GM21423 (cell line): ENCODE data around the gene TBC1D8.
"Not testable (repeated sequence)": the region's sequence is repeated elsewhere in the genome, so short reads cannot be mapped to it uniquely, and the experiment has no call there.

Source experiments
- ATAC-seq: cut with Tn5 transposase; IDR thresholded peaks from one replicate; pipeline ENCODE4 v1.9.1; 2021; ENCODE audit warnings: mild to moderate bottlenecking, moderate library complexity; ENCODE audit not compliant: unreplicated experiment

The TBC1D8 gene

GRCh38 chr2:101151146-101151858 lies at the start of gene TBC1D8:
TSS of gene TBC1D8 (minus strand) at chr2:101151382. CDS start at chr2:101151253, 129 bp downstream.
- peak; percentile 62 for ATAC-seq

GRCh38 chr2:101200676-101201075 lies 49.5 kb upstream of the TBC1D8 start:
- ATAC-seq, result no peak

- ATAC-seq, result no peak
Measured at GRCh38 chr2:101199251-101199791, 48.1 kb upstream of the TBC1D8 start.

- ATAC-seq, result no peak
Measured at GRCh38 chr2:101197814-101198213, 46.6 kb upstream of the TBC1D8 start.

- no peak for ATAC-seq
Measured at GRCh38 chr2:101197215-101197745, 46.1 kb upstream of the TBC1D8 start.

GRCh38 chr2:101195871-101196661 lies 44.9 kb upstream of the TBC1D8 start:
- no peak for ATAC-seq

GRCh38 chr2:101193033-101193626 lies 41.9 kb upstream of the TBC1D8 start:
- no peak for ATAC-seq

- no peak for ATAC-seq
Measured at GRCh38 chr2:101190747-101191516, 39.8 kb upstream of the TBC1D8 start.

- ATAC-seq, result no peak
Measured at GRCh38 chr2:101188683-101189405, 37.7 kb upstream of the TBC1D8 start.

GRCh38 chr2:101187131-101187530 lies 35.9 kb upstream of the TBC1D8 start:
- ATAC-seq, result no peak

GRCh38 chr2:101185656-101186055 lies 34.5 kb upstream of the TBC1D8 start:
- no peak for ATAC-seq

- ATAC-seq, result no peak
Measured at GRCh38 chr2:101185085-101185484, 33.9 kb upstream of the TBC1D8 start.

- ATAC-seq, result no peak
Measured at GRCh38 chr2:101179982-101180381, 28.8 kb upstream of the TBC1D8 start.

- no peak for ATAC-seq
Measured at GRCh38 chr2:101176803-101177202, 25.6 kb upstream of the TBC1D8 start.

GRCh38 chr2:101175991-101176390 lies 24.8 kb upstream of the TBC1D8 start:
- ATAC-seq, result no peak

- ATAC-seq, result no peak
Measured at GRCh38 chr2:101173707-101174295, 22.6 kb upstream of the TBC1D8 start.

GRCh38 chr2:101169822-101170221 lies 18.6 kb upstream of the TBC1D8 start:
- ATAC-seq, result not testable (repeated sequence)

GRCh38 chr2:101168706-101169105 lies 17.5 kb upstream of the TBC1D8 start:
- ATAC-seq, result no peak

- not testable (repeated sequence) for ATAC-seq
Measured at GRCh38 chr2:101167532-101167931, 16.4 kb upstream of the TBC1D8 start.
